NCI-H1694 (cell line): ENCODE measurements around the gene CDX2.

Source experiments
- DNase-seq: peaks from one replicate; lab custom pipeline; 2025; lab: John Stamatoyannopoulos, UW

CDX2 gene

GRCh38 chr13:27978301-27978968 lies 9.3 kb upstream of the CDX2 start:
- no peak for DNase-seq

GRCh38 chr13:27977476-27978300 lies 8.6 kb upstream of the CDX2 start:
- no peak for DNase-seq

DNA sequence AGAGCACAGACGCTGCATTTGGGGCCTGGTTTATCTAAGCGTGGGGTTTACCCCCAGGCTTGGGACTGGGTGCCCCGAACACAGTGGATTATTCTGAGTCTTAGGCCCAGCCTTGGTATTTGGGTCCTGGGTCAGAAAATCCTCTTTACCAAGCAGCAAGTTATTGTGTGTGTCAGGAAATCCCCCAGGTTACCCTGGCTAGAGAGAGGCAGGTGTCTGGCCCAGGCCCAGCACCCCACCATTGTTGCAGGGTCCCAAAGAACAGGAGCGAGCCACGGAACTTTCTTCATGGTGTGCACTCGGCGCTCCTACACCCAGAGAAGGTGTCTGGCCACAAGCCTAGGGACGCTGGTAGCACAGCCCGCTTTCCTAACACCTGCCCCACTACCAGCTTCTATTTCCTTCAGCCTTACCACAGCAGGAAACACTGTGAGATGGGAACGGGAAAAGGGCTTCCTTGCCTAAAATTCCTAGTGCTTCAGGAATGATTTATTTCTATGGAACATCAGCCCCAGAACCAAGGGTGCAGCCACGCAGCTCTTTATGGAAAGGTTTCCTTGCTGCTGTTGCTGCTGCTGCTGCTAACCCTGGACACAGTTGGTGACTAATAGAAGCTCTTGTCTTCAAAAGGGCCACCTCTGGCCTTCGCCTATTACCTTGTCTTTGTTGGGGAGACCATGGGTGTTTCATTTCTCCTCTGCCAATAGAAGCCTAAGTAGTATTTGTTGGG lies 7.4 kb upstream of the CDX2 start:
- DNase-seq: no peak

- DNase-seq: no peak
These were observed 6.6 kb upstream of the CDX2 start for GRCh38 chr13:27975564-27976361.

- DNase-seq: no peak
These were observed 5.0 kb upstream of the CDX2 start for GRCh38 chr13:27973961-27974662.

GRCh38 chr13:27973291-27973690 lies 4.2 kb upstream of the CDX2 start:
- no peak for DNase-seq

DNA sequence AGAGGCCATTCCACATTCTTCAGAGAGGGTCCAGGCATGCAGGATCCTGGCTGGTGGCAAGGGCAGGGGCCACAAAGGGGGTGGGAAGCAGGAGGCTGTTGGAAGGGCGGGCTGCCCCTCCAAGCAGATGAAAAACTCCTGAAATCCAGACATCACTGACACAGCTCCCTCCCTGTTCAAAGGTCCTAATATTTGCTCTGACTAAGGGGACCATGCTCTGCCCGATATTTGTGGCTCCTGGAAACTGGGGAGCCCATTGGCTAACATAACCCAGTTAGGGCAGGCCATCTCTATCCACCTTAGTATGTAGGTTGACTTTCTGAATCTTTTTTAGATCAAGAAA lies 3.3 kb upstream of the CDX2 start:
- DNase-seq: no peak

- DNase-seq: no peak
These were observed 2.8 kb upstream of the CDX2 start for GRCh38 chr13:27971776-27972477.

DNA sequence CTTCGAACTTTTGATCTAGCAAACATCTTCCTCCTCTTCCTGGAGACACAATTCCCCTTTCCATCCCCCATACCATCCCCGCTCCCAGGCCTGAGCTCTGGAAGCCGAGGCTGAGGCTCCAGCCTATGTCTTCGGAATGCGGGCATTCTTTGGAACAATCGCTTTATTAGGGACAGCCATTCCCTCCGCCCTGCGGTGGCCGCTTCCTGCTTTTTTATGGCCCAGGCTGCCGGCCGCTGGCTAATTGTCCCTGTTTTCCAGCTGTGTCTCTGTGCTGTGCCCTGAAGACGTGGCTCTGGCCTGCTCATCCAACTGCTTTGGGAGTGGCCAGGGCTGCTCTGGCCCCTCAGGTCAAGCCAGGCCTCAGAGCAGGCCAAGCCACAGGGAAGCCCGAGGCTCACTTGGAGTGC lies 2.1 kb upstream of the CDX2 start:
- DNase-seq: no peak

- DNase-seq: no peak
These were observed 1.5 kb upstream of the CDX2 start for GRCh38 chr13:27970382-27971235.

DNA sequence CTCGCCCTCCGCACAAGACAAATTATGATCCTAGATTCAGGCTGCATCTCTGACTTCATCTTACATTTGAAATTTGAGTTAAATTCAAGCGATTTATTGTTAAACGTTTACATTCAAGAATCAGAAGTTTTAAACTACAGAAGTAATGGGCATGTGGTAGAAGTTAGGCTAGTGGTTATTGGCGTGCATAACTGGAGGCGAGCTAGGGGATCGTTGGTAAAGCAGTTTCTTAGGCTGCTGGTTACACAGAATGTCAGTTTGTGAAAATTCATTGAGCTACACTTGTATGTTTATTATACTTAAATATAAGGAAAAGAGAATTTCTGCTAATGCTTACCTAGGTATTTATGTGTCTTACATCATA lies 733 bp upstream of the CDX2 start:
- DNase-seq: no peak

- DNase-seq: no peak
These were observed 616 bp downstream of the CDX2 start for GRCh38 chr13:27968316-27969081.

- no peak for DNase-seq
These were observed 1.3 kb downstream of the CDX2 start for GRCh38 chr13:27967736-27968315.

DNA sequence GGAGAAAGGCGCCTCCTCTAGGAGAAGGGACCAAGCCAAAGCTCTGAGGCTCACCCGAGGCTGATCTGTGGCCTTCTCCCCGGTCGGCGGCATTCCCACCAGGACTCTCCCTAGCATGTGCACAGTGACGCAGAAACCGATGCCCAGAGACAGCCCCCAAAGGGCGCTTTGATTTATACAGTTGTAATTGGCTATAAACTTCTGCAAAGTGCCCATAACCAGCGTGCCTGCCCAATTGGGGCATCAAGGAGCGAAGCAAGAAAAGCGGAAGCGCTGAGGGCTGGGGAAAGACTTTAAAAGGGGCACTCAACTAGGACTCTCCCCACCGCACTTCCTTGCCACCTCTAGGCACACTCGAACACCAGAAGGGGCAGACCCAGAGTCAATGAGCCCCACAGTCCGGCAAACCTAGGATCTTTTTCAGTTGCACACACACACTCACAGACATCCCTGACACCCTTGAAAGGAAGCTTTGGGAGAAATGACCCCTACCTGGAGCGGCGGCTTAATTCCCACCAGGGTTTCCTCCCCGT lies 1.8 kb downstream of the CDX2 start:
- no peak for DNase-seq

GRCh38 chr13:27966641-27967202 lies 2.4 kb downstream of the CDX2 start:
- no peak for DNase-seq

- no peak for DNase-seq
These were observed 3.1 kb downstream of the CDX2 start for GRCh38 chr13:27965740-27966640.

- no peak for DNase-seq
These were observed 3.8 kb downstream of the CDX2 start for GRCh38 chr13:27965343-27965739.
